HG03066 (cell line): ENCODE results near the gene SUCLG2.
"Not testable (repeated sequence)": the region's sequence is repeated elsewhere in the genome, so short reads cannot be mapped to it uniquely, and the experiment has no call there.

Source experiments
- ATAC-seq: cut with Tn5 transposase; IDR thresholded peaks from one replicate; pipeline ENCODE4 v1.9.1; 2021; ENCODE audit warnings: low read depth; ENCODE audit not compliant: unreplicated experiment

Gene SUCLG2

GRCh38 chr3:67614195-67614594, 40.2 kb downstream of the SUCLG2 start:
- no peak for ATAC-seq

- ATAC-seq: no peak
These were observed 44.0 kb downstream of the SUCLG2 start for GRCh38 chr3:67610458-67610857.

- no peak for ATAC-seq
These were observed 44.7 kb downstream of the SUCLG2 start for GRCh38 chr3:67609709-67610108.

- ATAC-seq: no peak
These were observed 46.4 kb downstream of the SUCLG2 start for GRCh38 chr3:67608034-67608433.

GRCh38 chr3:67605377-67605776, 49.0 kb downstream of the SUCLG2 start:
- ATAC-seq: no peak

GRCh38 chr3:67602816-67603215, 51.6 kb downstream of the SUCLG2 start:
- no peak for ATAC-seq

- no peak for ATAC-seq
These were observed 52.3 kb downstream of the SUCLG2 start for GRCh38 chr3:67601919-67602608.

- no peak for ATAC-seq
These were observed 53.0 kb downstream of the SUCLG2 start for GRCh38 chr3:67601385-67601784.

- ATAC-seq: no peak
These were observed 54.6 kb downstream of the SUCLG2 start for GRCh38 chr3:67599821-67600220.

GRCh38 chr3:67598814-67599556, 55.4 kb downstream of the SUCLG2 start:
- ATAC-seq: no peak

- ATAC-seq: no peak
These were observed 59.0 kb downstream of the SUCLG2 start for GRCh38 chr3:67595424-67595823.

GRCh38 chr3:67593761-67594234, 60.6 kb downstream of the SUCLG2 start:
- ATAC-seq: no peak

- ATAC-seq: no peak
These were observed 62.4 kb downstream of the SUCLG2 start for GRCh38 chr3:67592057-67592456.

- ATAC-seq: no peak
These were observed 66.6 kb downstream of the SUCLG2 start for GRCh38 chr3:67587811-67588210.

GRCh38 chr3:67587301-67587700, 67.1 kb downstream of the SUCLG2 start:
- ATAC-seq: no peak

GRCh38 chr3:67584608-67585007, 69.8 kb downstream of the SUCLG2 start:
- ATAC-seq: not testable (repeated sequence)

- no peak for ATAC-seq
These were observed 73.9 kb downstream of the SUCLG2 start for GRCh38 chr3:67580430-67581000.

- ATAC-seq: no peak
These were observed 76.0 kb downstream of the SUCLG2 start for GRCh38 chr3:67578416-67578815.

- no peak for ATAC-seq
These were observed 78.0 kb downstream of the SUCLG2 start for GRCh38 chr3:67576441-67576840.

GRCh38 chr3:67569324-67569723, 85.1 kb downstream of the SUCLG2 start:
- ATAC-seq: no peak

- ATAC-seq: no peak
These were observed 86.5 kb downstream of the SUCLG2 start for GRCh38 chr3:67567893-67568292.

GRCh38 chr3:67564973-67565372, 89.4 kb downstream of the SUCLG2 start:
- no peak for ATAC-seq
